Hepatocyte (in vitro differentiated cells): ENCODE data around the gene BST1.

Experiments
- EZH2 ChIP-seq: fragments of 200-600 bp; sonication (generic); IDR thresholded peaks from 2 replicates; pipeline ENCODE4 v1.6.1; 2016; ENCODE audit warnings: antibody characterized with exemption, mild to moderate bottlenecking, borderline replicate concordance
- EZH2phosphoT487 ChIP-seq: fragments of 200-600 bp; sonication (generic); IDR thresholded peaks from one replicate; pipeline ENCODE4 v1.6.1; 2018; ENCODE audit warnings: antibody characterized with exemption, mild to moderate bottlenecking, low read depth, moderate library complexity; ENCODE audit not compliant: unreplicated experiment, severe bottlenecking
- TF ChIP-seq, protein P1 (sequence below): fragments of 200-600 bp; sonication (generic); IDR thresholded peaks from 2 replicates; pipeline ENCODE4 v1.5.1; 2016; ENCODE audit warnings: antibody characterized with exemption, mild to moderate bottlenecking; ENCODE audit not compliant: poor library complexity

DNA sequence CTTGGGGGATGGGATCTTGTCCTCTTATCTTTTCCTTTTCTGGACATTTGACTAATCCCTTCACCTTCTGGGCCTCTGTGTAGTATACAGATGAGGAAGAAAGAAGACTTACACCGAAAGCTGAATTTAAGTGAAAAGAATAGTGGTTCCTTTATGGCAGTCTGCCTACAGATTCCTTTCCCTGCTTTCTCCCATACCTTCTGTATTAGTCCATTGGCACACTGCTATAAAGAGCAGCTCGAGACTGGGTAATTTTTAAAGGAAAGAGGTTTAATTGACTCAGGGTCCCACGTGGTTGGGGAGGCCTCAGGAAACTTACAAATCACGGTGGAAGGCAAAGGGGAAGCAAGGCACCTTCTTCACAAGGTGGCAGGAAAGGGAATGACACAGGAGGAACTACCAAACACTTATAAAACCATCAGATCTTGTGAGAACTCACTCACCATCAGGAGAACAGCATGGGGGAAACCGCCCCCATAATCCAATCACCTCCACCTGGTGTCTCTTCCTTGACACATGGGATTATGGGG lies 41.2 kb downstream of the BST1 start:
- TF ChIP-seq, protein P1, sequence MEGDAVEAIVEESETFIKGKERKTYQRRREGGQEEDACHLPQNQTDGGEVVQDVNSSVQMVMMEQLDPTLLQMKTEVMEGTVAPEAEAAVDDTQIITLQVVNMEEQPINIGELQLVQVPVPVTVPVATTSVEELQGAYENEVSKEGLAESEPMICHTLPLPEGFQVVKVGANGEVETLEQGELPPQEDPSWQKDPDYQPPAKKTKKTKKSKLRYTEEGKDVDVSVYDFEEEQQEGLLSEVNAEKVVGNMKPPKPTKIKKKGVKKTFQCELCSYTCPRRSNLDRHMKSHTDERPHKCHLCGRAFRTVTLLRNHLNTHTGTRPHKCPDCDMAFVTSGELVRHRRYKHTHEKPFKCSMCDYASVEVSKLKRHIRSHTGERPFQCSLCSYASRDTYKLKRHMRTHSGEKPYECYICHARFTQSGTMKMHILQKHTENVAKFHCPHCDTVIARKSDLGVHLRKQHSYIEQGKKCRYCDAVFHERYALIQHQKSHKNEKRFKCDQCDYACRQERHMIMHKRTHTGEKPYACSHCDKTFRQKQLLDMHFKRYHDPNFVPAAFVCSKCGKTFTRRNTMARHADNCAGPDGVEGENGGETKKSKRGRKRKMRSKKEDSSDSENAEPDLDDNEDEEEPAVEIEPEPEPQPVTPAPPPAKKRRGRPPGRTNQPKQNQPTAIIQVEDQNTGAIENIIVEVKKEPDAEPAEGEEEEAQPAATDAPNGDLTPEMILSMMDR, result no peak
- no peak for TF ChIP-seq EZH2
- TF ChIP-seq EZH2phosphoT487, result no peak
